Amygdala (tissue), 56 donors: Measurements from ENCODE around the gene LORICRIN.

Experiments used
- DNase-seq, 56 donors: peaks; one replicate each; lab custom pipeline; 2025; lab: John Stamatoyannopoulos, UW

Gene LORICRIN

DNA sequence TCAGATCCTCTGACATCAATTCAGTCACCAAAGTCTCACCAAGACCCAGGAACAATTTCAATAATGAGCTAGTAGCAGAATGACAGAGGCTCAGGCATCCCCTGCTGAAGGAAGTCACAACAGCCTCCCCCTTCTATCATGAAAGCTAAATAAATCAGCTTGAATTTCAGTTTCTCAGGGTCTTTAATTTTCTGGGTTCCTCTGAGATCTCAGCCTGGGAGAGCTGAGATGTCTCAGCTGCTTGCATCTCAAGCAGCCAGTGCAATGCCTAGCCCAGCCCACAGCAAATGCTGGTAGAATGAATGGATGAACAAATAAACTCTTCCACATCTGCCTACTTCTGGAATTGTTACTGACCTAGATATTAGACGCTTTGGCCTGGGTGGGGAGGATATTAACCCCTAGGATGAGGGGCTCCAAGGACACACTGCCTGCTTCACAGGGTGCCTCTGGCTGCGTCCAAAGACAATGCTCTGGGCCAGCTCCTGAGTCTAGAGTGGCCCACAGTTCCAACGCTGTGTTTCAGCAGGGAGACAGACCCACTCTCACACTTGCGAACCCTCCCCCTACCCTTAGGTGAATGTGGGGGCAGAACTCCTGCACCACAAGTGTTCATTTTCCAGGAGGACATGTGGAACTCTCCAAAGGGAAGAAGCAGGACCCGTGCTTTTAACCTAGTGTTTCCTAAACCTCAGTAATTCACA, 11.2 kb upstream of the LORICRIN start:
- DNase-seq: no peak

DNA sequence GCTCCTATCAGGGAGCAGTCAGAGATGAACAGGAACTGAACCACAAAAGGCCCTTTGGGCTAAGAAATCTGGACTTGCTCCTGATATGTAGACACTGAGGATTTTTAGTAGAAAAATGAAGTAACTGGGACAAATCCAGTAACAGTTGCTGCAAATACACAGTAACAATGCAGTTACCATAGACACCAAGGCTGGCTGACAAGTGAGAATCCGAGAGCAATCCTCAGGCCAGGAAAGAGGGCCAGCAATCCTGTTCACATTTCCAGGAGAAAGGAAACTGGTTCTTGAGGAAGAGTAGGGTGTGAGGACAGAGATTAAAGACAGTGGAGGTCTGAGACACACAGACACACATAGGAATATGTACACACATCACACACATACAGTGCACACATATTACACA, 9.3 kb upstream of the LORICRIN start:
- DNase-seq: peak in 1 of 56 donors; percentile 10

DNA sequence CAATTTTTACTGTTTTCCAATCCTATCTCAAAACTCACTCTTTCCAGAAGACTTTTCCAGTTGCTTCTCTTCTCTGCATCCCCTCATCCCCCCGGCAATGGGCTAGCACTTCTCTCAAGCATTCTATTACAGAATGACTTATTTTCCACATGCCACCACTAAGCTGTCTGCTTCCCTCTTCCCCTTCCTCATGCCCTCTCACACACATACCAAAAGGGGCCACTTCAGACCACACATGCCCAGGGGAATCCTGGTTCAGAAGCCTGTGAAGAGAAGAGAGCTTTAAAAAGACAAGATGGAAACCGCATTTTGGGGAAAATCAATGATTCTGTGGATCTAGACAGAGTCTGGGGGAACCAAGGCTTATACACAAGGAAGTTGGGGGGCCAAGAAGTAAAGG, 8.4 kb upstream of the LORICRIN start:
- no peak for DNase-seq

GRCh38 chr1:153251562-153251961, 7.9 kb upstream of the LORICRIN start:
- DNase-seq: no peak

GRCh38 chr1:153251988-153252387, 7.5 kb upstream of the LORICRIN start:
- no peak for DNase-seq

- no peak for DNase-seq
Observed at GRCh38 chr1:153253076-153253475, 6.4 kb upstream of the LORICRIN start.

- DNase-seq: no peak
Observed at GRCh38 chr1:153253693-153254092, 5.8 kb upstream of the LORICRIN start.

- peak in 8 of 56 donors; percentile 12 to 58 (median 45) for DNase-seq
Observed at GRCh38 chr1:153260585-153261280, 1.2 kb downstream of the LORICRIN start.

DNA sequence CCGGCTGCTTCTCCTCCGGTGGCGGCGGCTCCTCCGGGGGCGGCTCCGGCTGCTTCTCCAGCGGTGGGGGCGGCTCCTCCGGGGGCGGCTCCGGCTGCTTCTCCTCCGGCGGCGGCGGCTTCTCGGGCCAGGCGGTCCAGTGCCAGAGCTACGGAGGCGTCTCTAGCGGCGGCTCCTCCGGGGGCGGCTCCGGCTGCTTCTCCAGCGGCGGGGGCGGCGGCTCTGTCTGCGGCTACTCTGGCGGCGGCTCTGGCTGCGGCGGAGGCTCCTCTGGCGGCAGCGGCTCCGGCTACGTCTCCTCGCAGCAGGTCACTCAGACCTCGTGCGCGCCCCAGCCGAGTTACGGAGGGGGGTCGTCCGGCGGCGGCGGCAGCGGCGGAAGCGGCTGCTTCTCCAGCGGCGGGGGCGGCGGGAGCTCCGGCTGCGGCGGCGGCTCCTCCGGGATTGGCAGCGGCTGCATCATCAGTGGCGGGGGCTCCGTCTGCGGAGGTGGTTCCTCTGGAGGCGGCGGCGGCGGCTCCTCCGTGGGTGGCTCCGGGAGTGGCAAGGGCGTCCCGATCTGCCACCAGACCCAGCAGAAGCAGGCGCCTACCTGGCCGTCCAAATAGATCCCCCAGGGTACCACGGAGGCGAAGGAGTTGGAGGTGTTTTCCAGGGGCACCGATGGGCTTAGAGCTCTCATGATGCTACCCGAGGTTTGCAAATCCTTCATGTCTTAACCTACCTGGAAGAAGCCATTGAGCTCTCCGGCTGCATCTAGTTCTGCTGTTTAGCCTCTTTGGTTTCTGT, 2.0 kb downstream of the LORICRIN start:
- peak in 26 of 56 donors; percentile 6 to 70 (median 33) for DNase-seq

GRCh38 chr1:153262070-153262366, 2.5 kb downstream of the LORICRIN start:
- no peak for DNase-seq

DNA sequence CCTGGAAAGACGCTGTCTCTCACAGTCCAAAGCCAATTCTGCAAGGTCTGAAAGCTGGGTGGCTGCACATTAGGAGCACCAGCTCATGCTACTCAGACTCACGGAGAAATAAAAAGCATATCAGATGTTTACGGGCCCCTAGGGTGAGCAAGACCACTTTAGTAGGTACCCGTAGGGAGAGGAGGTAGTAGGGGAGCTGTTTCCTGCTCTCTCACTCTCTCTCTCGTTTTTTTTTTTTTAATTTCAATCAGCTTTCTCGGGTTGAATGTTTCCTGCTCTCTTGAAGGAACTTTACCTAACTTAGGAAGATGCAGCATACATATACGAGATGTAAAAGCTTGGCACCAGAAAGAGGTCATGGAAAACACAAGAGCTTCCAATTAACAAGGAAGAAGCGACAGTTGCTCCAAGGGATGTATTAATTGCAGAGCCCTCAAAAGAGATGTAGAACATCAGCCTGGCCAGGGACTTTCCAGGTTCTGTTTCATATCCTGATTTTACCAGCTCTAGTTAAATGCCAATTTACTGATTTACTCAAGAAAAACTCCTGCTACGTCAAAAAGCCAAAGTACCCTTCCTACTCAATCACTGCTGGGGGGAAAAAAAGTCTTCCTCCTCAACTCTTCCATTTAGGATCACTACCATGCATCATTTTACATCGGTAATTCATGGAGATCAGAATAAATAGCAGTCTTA, 3.1 kb downstream of the LORICRIN start:
- DNase-seq: no peak

DNA sequence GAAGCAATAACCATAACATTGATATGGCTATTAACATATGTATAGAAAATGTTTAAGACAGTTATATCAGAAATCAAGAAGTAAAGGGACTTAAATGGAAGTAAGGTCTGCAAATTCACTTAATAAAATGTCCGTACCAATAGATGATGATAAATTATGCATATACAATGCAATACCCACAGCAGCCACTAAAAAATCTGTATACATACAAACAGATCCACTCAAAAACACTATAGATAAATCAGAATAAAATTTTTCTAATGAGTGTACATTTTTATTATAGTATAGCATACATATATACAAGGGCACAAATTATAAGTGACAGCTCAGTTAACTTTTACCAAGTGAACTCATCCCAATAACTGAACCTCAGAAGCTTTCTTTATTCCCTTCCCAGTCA, 6.0 kb downstream of the LORICRIN start:
- no peak for DNase-seq

DNA sequence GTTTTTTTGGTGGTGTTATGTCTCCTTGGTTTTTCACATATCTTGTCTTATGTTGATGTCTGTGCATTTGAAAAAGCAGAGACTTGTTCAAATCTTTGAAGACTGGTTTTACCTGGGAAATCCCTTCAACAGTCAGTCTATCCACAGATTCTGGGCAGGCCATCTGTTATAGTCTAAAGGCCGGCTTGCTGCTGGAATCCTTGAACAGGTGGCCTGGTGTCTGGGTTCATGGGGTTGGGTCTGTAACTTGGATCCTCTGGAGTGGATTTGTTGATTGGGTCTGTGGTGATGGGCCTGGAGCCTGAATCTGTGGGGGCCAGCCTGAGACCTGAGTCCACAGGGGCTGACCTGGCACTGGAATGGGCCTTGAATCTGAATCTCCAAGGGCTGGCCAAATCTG, 12.2 kb downstream of the LORICRIN start:
- DNase-seq: no peak

GRCh38 chr1:153272186-153272585, 12.7 kb downstream of the LORICRIN start:
- DNase-seq: no peak

- DNase-seq: no peak
Observed at GRCh38 chr1:153277852-153278251, 18.4 kb downstream of the LORICRIN start.

- DNase-seq: no peak
Observed at GRCh38 chr1:153288634-153289275, 29.3 kb downstream of the LORICRIN start.

GRCh38 chr1:153291514-153291913, 32.0 kb downstream of the LORICRIN start:
- no peak for DNase-seq

DNA sequence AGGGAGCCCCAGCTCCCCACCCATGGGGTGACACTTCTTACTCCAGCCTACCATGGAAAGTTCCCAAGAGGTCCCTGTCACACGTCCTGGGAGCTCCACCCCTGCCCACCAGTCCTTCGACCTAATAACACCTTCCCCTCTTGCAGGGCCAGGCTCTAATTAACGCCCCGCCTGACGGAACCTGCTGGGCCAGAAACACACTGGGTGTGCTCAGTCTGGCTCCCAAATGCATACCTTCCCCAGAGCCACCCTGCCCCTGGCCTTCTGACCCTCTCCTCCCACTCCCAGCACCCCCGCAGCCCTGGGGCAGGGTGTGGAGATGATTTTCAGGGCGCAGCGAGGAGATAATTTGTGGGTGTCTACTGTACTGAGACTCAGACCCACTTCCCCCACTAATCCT, 32.7 kb downstream of the LORICRIN start:
- DNase-seq: no peak

DNA sequence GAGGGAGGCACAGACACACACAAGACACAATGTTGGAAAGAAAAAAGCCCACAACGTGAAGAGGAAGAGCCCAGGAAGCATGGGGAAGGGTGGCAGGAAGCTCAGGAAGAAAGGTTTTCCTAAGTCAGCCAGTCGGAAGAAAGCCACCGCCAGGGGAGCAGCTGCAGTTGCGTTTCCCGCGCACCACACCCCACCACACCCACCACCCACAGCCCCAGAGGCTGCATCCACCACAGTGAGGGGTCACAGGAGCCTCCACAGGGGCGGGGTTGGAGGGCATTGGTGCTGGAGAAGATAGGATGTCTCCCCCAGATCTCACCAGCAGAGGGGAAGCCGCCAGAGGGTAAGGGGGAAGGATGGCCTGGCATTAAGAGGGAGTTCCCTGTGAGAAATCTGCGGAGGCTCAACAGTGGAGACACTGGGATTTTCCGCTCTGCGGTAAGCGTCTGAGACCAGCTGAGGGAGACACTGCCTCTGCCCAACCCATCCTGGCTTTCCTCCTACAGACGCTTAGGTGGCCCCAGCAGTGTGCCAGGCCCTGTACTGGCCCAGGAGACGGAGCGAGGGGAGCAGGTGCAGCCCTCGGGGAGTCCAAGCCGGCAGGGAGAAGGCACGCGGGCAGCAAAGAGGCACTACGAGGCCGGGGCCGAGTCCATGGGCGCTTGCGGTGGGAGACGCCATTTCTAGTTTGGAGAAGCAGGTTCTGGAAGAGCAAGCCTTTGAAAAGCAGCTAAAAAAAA, 33.4 kb downstream of the LORICRIN start:
- no peak for DNase-seq

DNA sequence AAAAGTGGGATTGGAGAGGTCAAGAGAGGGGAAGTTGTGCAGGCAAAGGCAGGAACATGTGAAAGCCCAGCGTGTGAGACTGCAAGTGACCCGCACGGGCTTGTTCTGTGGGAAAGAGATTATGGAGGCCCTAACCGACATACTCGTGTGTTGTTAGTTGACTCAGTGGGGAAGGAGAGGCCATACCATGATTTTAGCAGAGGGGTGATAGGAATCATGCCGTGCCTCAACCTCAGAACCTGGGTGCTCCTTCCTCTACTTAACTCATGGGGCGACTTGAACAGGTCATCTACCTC, 33.9 kb downstream of the LORICRIN start:
- no peak for DNase-seq
